GM19099 (cell line): ENCODE data around the gene SACS.

Experiments used
- POLR2A ChIP-seq: IDR thresholded peaks from 3 replicates; pipeline ENCODE4 v1.6.1; 2011; ENCODE audit warnings: low read depth; ENCODE audit not compliant: insufficient read length; ENCODE audit errors: extremely low read depth

SACS gene

GRCh38 chr13:23461544-23461943, 28.0 kb upstream of the SACS start:
- no peak for TF ChIP-seq POLR2A

DNA sequence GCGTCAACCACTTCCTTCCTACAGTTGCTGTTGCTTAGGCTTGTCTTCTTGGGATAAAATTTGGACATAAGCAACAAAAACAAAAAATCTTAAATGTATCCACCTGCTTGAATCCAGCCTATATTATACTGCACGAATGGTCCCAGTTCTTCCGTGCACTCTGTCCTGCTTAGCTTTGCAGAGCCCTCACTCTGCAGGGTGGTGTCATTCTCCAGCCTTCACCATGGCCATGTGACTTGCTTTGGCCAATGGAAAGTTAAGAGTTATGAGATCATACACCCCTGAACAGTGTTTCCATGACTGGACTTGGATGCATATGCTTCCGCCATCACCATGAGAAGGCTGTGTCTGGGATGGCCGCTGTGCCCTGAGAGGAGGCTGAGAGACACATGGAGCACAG, 27.4 kb upstream of the SACS start:
- TF ChIP-seq POLR2A: no peak

- no peak for TF ChIP-seq POLR2A
Observed at GRCh38 chr13:23460309-23460708, 26.8 kb upstream of the SACS start.

- TF ChIP-seq POLR2A: no peak
Observed at GRCh38 chr13:23458989-23459388, 25.5 kb upstream of the SACS start.

GRCh38 chr13:23456437-23457210, 23.1 kb upstream of the SACS start:
- TF ChIP-seq POLR2A: no peak

- TF ChIP-seq POLR2A: no peak
Observed at GRCh38 chr13:23455401-23456185, 22.1 kb upstream of the SACS start.

GRCh38 chr13:23453132-23453531, 19.6 kb upstream of the SACS start:
- TF ChIP-seq POLR2A: no peak

DNA sequence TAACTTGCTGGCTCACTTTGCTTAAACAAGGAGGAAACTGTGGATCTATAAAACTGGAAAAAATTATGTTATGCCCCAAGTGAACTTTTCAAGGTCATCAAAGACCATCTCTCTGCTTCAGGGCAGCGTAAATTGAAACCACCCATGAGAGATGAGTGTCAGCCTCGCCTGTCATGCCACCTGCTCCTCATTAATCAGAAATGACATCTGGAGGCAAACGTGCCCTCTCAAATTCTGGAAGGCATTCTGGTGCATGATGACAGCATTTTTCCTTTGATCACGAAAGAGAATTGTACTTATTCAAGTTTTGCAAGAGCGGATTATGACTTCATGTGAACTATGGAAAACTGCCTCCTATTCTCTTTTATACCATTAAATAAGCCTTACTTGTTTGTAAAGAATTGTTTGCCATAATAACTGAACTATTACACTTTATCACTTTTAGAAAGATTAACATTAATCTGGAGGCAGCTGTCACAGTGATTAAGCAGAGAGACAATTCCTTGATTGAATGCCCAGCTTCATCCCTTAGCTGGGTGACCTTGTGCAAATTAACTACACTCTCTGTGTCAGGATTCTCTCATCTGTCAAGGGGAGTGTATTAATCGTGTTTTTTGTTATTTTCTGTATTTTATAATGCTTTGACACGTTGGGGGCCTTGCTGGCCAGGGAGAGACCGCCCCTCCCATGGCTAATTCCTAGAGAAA, 17.0 kb upstream of the SACS start:
- TF ChIP-seq POLR2A: no peak

GRCh38 chr13:23449398-23450162, 16.1 kb upstream of the SACS start:
- no peak for TF ChIP-seq POLR2A

- no peak for TF ChIP-seq POLR2A
Observed at GRCh38 chr13:23447927-23448326, 14.4 kb upstream of the SACS start.

DNA sequence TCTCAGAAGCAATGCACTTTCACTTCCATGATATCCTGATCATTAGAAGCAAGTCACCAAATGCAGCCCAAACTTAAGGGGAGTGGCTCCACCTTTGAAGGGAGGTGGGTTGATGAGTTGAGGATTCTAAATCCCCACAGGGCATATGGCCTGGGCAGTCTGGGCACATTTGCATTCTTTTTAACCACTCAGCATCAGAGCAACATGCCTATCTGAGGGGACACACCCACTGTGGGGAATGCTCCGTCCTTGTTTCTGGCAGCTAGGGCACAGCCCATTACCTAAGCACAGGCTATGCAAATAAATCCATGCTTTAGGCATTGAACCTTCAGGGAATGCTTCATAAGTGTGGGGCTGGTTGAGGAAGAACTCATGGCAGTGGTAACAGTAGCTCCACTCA, 12.3 kb upstream of the SACS start:
- TF ChIP-seq POLR2A: no peak

- no peak for TF ChIP-seq POLR2A
Observed at GRCh38 chr13:23443878-23444277, 10.4 kb upstream of the SACS start.

DNA sequence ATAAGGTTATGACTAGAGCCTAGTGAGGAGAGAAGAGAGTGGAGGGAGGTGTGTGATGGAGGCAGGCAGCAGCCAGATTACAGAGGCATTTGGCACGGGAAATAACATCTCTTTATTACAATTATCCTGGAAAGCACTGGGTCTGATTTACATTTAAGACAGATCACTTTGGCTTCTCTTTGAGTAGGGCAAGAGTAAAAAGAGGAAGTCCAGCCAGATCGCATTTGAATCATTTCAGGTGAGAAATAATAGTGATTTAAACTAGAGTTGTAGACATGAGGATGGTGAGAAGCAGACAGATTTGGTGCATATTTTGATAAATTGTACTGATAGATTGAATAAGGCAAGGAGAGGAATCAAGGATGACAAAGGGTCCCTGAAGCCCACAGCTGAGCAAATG, 9.6 kb upstream of the SACS start:
- TF ChIP-seq POLR2A: no peak

DNA sequence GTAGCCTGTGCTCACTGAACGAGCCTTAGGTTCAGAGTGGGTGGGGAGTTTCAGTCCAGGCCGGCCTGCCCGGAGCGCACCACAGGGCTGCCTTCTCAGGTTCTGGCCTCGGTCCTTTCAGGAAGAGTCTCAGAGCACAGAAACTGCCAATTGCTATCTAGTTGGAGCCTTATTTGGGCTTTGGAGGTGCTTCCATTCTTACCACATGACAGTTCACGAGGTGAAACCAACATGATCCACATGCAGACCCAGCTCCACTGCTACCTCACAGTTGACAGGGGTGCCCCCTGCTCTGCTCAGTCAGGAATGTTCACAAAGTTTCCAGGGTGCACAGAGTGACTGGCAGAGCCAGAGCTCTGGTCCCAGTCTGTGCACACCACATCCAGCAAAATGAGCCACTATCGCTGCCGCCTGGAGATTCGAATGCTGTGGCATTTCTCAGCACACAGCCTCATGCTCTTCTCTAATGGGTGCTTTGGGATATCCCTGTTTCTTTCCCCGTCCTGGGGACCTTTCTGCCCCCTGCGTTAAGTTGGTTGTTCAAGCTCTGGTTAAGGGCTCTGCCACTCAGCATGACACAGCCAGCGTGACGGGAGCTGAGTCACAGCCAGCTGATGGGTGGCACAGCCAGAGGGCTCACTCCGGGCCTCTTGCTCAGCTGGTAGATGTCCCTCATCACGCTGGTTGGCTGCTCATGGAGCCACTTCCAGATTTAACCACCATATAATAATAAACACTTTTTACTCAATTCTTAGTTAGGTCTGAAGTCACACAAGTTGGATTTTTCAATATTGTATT, 7.5 kb upstream of the SACS start:
- TF ChIP-seq POLR2A: no peak
